Measurements from ENCODE around the gene SCO2. TPM values are rescaled to one million over a fixed set of nuclear protein-coding genes. Genes with fewer than 3 reads are reported as not detected.
A peak's percentile ranks its signal among the peaks of the same experiment; 100 is the strongest.

Gene SCO2
- polyA plus RNA-seq, 1 donor (not counting 4 experiments of a cell fraction or from before 2014, with no cell fraction given), result 1.9 TPM

- no peak for FAIRE-seq
- H2AFZ ChIP-seq (ENCODE audit: control insufficient read depth, low read length), result peak overlapping the region; percentile 19
Measured at GRCh38 chr22:50526108-50526833, 873 bp upstream of the SCO2 start.

GRCh38 chr22:50525858-50526107, 385 bp upstream of the SCO2 start:
- Histone ChIP-seq H3K9me1 (ENCODE audit: control insufficient read depth, extremely low read depth, insufficient read depth, low read length) (no peaks in the 10 kb centered on the region), H3K4me2 (ENCODE audit: control insufficient read depth, extremely low read depth, insufficient read depth, low read depth, low read length) (peak overlapping the region; percentile 69), H3K9me3 (ENCODE audit: control insufficient read depth, low read depth, low read length) (no peaks in the 10 kb centered on the region), H3K4me3 (ENCODE audit: control insufficient read depth in 2 of 3, extremely low read depth in 1 of 3, insufficient read depth in 2 of 3, low read depth in 1 of 3, low read length in 3 of 3) (peak overlapping the region; percentile 72 to 81 (median 79)), H3K79me2 (ENCODE audit: control insufficient read depth, insufficient read depth, low read length) (peaks cover 24% of the 10 kb centered on the region), H2AFZ (ENCODE audit: control insufficient read depth, low read length) (no peak overlapping the region), H4K20me1 (ENCODE audit: control insufficient read depth, extremely low read depth, insufficient read depth, low read length) (no peaks in the 10 kb centered on the region), H3K4me1 (ENCODE audit: control insufficient read depth, extremely low read depth, insufficient read depth, low read length) (peaks cover 16% of the 10 kb centered on the region), H3K9ac (ENCODE audit: control insufficient read depth, extremely low read depth, insufficient read depth, low read length) (peak overlapping the region; percentile 85), H3K27me3 (ENCODE audit: control insufficient read depth, extremely low read depth, insufficient read depth, low read length) (peaks cover 6% of the 10 kb centered on the region), H3K36me3 (ENCODE audit: control insufficient read depth in 2 of 2, extremely low read depth in 1 of 2, insufficient read depth in 2 of 2, low read length in 2 of 2) (peaks cover 17 to 29% of the 10 kb centered on the region in 2 experiments), H3K27ac (ENCODE audit: control insufficient read depth, insufficient read depth, low read length) (peak overlapping the region; percentile 70)
- DNase-seq (ENCODE audit: low read depth, low spot score) (no peak), FAIRE-seq (no peak)
- dilution Hi-C loops (cut with MboI; ENCODE audit: extremely low pct_ligation_motif_present, low sequenced_read_pairs), result no loop called here
- TF ChIP-seq EZH2 (IDR thresholded peaks at IDR 0.05; ENCODE audit: low read length) (no peak), CTCF (optimal IDR thresholded peaks at IDR 0.05 in 1 of 3, IDR thresholded peaks at IDR 0.05 in 1 of 3, conservative IDR thresholded peaks at IDR 0.05 in 1 of 3; ENCODE audit: extremely low read depth in 1 of 3, insufficient read depth in 2 of 3, low read length in 3 of 3) (no peak)

More at GRCh38 chr22:50526108-50526833, 873 bp upstream of the SCO2 start:
- H3K4me1 ChIP-seq (ENCODE audit: control insufficient read depth, extremely low read depth, insufficient read depth, low read length), result peaks cover 21% of the 10 kb centered on the region
- no peaks in the 10 kb centered on the region for H4K20me1 ChIP-seq (ENCODE audit: control insufficient read depth, extremely low read depth, insufficient read depth, low read length)
- peak overlapping the region; percentile 70 for H3K27ac ChIP-seq (ENCODE audit: control insufficient read depth, insufficient read depth, low read length)
- dilution Hi-C loops (cut with MboI; ENCODE audit: extremely low pct_ligation_motif_present, low sequenced_read_pairs), result no loop called here
- H3K9me1 ChIP-seq (ENCODE audit: control insufficient read depth, extremely low read depth, insufficient read depth, low read length), result no peaks in the 10 kb centered on the region
- H3K36me3 ChIP-seq (ENCODE audit: control insufficient read depth in 2 of 2, extremely low read depth in 1 of 2, insufficient read depth in 2 of 2, low read length in 2 of 2), result peaks cover 17 to 27% of the 10 kb centered on the region in 2 experiments
- H3K27me3 ChIP-seq (ENCODE audit: control insufficient read depth, extremely low read depth, insufficient read depth, low read length), result peaks cover 10% of the 10 kb centered on the region
- no peak for DNase-seq (ENCODE audit: low read depth, low spot score)
- H3K4me3 ChIP-seq (ENCODE audit: control insufficient read depth in 2 of 3, extremely low read depth in 1 of 3, insufficient read depth in 2 of 3, low read depth in 1 of 3, low read length in 3 of 3), result peak overlapping the region; percentile 72 to 81 (median 79)
- H3K9ac ChIP-seq (ENCODE audit: control insufficient read depth, extremely low read depth, insufficient read depth, low read length), result peak overlapping the region; percentile 85
- H3K4me2 ChIP-seq (ENCODE audit: control insufficient read depth, extremely low read depth, insufficient read depth, low read depth, low read length), result peak overlapping the region; percentile 69
- TF ChIP-seq CTCF (optimal IDR thresholded peaks at IDR 0.05 in 1 of 3, IDR thresholded peaks at IDR 0.05 in 1 of 3, conservative IDR thresholded peaks at IDR 0.05 in 1 of 3; ENCODE audit: extremely low read depth in 1 of 3, insufficient read depth in 2 of 3, low read length in 3 of 3) (peak in 2 of 3 experiments; percentile 50 to 66), EZH2 (IDR thresholded peaks at IDR 0.05; ENCODE audit: low read length) (no peak)
- no peaks in the 10 kb centered on the region for H3K9me3 ChIP-seq (ENCODE audit: control insufficient read depth, low read depth, low read length)
- peaks cover 24% of the 10 kb centered on the region for H3K79me2 ChIP-seq (ENCODE audit: control insufficient read depth, insufficient read depth, low read length)
